Measurements from ENCODE around the gene FAM151B.

- TF ChIP-seq CTCF (IDR thresholded peaks at IDR 0.05 in 8 of 11, conservative IDR thresholded peaks at IDR 0.05 in 3 of 11) (no peak), POLR2AphosphoS5 (IDR thresholded peaks at IDR 0.05) (no peak)
These were observed 8.2 kb upstream of the FAM151B start for GRCh38 chr5:80479713-80480112.
